NCI-H1092 treated with DMSO at 0.1 percent for 48 hours (cell line): Measurements from ENCODE around the gene NHEJ1.
"Not testable (repeated sequence)": the region's sequence is repeated elsewhere in the genome, so short reads cannot be mapped to it uniquely, and the experiment has no call there.

Source experiments
- DNase-seq: peaks from one replicate; lab custom pipeline; 2025; lab: John Stamatoyannopoulos, UW

NHEJ1 gene, protein sequence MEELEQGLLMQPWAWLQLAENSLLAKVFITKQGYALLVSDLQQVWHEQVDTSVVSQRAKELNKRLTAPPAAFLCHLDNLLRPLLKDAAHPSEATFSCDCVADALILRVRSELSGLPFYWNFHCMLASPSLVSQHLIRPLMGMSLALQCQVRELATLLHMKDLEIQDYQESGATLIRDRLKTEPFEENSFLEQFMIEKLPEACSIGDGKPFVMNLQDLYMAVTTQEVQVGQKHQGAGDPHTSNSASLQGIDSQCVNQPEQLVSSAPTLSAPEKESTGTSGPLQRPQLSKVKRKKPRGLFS

DNA sequence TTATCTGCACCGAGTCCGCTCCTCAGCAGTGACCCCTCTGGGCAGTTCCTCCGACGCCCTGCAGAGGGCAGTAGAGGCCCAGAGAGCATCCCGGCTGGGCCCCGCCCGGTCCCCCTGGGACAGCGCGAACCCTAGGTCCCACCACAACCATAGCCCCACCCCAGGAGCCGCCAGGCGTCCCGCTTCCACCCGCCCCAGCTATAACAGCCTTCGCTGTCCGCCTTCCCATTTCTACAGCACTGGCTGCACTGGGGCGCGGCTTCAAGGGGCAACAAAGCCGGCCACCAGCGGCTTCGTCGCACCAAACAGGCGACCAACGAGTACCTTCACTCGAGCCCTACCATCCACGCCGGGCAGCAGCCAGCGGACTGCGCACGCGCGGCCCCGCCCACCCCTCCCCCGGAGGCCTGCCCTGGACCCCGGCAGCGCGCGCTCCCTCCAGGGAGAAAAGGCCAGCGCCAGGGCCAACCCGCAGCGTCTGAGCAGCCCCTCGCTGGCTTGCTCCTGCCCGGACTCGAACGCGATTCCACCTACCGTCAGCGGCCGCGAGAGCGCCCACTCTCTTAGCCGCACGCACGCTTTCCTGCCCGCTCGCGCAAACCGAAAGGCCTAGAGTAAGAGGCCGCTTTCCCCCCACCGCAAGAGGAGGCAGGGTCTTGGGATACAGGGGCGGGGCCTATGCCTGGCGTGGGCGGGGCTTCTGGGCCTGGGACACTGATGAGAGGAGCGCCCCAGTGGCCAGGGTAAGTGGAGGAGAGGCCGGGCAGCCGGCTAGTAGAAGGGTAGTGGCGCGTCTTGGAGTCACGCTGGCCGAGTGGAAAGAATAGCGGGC is at the start of gene NHEJ1:
TSS of gene NHEJ1 (minus strand) at position 630 of the 832 bp plus-strand sequence. CDS start 2,453 bp downstream, outside the sequence.
- DNase-seq: peak; percentile 88

DNA sequence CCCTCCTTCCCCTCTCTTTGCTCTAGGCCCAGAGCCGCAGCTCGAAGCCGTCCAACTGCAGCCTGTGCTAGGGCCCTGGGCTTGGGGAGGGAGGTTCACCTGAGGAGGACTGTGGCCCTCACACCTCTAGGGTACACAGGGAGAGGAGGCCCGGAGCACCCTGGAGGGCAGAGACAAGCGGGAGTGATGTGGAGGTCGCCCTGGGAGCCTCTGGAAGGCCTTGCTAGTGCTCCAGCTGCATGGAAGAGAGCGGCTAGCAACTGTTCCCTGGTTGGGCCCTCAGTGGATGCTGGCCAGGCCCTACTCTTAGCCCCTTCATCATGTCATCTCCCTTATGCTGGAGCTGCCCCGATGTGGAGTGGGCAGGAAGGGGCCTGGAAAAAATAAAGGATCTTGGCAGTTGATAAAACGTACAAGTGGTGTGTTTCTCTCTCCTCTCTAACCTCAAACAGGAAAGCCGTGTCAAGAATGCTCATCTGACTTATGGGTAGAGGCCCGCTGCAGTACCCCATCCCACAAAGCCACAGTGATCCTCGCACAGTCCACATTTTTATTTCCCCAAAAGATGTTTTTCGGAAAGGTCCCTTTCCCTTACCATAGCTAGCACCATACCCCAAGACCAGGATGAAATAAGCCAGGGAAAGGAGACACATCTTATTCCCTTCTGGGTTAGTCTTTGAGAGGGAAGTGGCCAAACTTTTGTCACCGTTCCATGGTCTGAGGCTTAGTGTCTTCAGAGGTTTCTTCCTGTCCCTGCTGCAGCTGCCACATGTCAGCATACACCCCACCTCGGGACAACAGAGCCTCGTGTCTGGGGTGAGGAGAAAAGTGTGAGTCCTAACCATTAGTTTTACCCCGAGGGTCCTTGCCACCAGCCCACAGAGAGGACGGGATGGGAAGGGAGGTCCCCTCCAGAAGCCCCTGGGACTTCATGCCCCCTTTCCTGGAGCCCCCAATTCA is 48.9 kb upstream of the NHEJ1 start:
- DNase-seq: no peak

DNA sequence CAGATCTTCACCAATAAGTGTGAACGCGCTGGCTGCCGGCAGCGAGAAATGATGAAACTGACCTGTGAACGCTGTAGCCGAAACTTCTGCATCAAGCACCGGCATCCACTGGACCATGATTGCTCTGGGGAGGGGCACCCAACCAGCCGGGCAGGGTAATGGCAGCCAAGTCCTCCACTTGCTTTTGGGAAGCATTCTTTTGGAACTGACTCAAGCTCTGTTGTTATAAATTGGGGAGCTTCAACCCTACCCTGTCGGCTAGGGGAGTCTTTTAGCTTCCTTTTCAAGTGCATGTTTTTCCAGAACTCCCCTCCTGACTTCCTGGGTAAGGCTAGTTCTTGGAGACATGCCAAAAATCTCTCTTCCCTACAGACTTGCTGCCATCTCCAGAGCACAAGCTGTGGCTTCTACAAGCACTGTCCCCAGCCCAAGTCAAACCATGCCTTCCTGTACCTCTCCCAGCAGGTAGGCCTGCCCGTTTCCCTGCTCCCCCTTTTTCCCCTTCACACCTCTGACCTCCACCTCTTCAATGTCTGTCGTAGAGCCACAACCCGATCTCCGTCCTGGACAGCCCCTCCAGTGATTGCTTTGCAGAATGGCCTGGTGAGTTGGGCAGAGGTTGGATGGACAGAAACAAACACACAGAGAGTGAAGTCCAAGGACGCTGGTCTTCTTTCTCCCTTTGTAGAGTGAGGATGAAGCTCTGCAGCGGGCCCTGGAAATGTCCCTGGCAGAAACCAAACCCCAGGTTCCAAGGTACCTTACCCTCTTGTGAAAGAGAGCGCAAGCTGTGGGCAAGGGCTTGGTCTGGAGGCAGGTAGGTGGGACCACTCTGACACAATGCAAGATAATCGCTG is 47.5 kb upstream of the NHEJ1 start:
- DNase-seq: no peak

DNA sequence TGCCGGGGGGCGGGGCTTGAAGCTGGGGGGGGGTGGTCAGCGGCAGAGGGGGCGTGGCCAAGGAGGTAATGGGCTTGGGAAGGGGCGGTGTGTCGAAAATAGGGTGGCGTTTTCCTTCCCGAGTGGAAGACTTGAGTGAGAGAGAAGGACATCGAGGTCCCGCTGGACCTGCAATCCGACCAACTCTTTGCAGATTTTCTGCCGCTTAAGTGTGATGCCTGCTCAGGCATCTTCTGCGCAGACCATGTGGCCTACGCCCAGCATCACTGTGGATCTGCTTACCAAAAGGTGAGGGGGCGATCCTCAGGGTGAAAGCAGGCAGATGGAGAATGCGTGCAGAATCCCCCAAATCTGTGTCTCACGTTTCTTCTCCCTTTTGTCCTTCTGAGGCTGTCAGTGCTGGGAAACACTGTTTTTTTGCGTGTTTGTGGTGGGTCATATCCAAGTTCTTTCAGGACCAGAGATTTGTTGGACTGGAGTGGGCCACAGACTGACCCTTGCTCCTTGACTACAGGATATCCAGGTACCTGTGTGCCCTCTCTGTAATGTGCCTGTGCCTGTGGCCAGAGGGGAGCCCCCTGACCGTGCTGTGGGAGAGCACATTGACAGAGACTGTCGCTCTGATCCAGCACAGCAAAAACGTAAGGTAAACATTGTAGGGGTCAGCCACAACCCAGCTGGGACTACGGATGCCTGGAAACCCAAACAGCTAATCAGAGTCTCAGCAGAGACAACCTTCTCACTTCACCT is 46.7 kb upstream of the NHEJ1 start:
- DNase-seq: no peak

DNA sequence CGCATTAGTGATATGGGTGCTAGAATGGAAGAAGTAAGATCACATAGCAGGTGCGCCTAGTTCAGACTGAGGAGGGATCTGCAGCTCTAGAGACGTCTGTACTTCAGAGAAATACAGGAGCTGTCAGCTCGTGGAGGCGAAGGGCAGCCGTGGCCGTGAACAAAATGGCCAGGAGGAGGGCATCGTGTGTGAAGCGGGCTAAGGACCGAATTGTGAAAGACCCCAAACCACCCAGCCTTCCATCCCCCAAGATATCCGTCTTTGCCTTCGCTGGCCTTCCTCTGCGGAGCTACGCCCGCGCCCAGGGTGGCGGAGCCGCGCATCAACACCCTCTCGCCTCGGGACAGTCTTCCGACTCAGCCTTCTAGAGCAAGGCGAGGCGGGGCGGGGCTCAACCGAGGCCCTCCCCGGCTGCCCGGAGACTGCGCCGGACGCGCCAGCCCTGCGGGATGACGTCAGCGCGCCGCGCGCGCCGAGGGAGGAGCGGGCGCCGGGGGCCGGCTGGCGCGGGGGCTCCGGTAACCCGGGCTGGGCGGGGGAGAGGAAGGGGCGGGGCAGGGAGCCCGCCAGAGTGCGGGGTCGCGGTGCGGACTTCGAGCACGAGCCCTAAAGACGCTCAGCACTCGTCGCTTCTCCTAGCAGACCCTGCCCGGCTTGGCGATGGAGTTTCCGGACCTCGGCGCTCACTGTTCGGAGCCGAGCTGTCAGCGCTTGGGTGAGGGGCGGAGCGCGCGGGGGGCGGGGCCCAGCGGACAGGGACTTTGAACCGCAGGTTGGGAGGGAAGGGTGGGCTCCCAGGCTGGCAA is 45.9 kb upstream of the NHEJ1 start, which contains the start of gene ZFAND2B:
TSS of gene ZFAND2B (plus strand) at position 455 of the 806 bp plus-strand sequence. CDS start at position 661, 206 bp downstream.
- DNase-seq: peak; percentile 80

DNA sequence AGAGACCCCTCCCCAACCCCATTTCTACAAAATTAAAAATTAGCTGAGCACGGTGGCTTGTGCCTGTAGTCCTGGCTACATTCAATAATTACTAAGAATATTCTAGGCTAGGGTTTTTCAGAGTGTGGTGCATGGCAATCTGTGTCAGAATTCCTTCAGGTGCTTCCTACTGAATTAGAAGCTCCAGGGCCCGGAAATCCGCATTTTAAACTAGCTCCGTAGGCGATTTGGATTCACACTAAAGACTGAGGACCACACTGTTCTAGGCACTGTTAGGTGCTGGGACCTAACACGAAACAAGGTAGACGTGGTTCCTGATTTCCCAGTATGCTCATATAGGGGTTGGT is 45.3 kb upstream of the NHEJ1 start:
- DNase-seq: no peak

DNA sequence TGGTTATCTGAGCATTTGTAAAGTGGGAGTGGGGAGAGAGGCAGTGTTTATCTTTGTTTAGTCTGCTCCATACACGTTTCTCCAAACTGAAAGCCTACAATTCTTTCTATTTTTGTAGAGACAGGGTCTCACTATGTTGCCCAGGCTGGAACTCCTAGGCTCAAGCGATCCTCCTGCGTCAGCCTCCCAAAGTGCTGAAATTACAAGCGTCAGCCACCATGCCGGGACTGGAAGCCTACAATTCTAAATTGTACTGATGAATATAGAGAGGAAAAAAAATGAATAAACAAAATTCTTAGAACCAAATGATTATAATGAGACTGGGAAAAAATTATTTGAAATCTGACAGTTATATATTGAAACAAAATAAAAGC is 44.5 kb upstream of the NHEJ1 start:
- DNase-seq: no peak

DNA sequence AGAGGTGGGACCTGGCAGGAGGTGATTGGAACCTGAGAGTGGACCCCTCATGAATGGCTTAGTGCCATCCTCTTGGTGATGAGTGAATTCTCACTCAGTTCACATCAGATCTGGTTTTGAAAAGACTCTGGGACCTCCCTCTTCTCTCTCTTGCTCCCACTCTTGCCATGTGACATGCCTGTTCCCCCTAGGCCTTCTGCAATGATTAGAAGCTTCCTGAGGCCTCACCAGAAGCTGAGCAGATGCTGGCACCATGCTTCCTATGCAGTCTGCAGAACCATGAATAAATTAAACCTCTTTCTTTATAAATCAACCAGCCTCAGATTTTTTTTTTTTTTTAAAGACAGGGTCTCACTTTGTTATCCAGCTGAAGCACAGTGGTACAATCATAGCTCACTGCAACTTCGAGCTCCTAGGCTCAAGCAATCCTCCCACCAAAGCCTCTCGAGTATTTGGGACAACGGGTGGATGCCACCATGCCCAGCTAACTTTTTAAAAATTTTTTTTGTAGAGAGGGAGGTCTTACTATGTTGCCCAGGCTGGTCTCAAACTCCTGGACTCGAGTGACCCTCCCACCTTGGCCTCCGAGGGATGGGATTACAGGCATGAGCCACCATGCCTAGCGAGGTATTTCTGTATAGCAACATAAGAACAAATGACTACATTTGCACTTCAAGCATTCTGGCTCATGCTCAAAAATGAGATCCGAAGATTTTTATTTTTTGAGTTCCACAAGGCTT is 44.0 kb upstream of the NHEJ1 start:
- DNase-seq: no peak

DNA sequence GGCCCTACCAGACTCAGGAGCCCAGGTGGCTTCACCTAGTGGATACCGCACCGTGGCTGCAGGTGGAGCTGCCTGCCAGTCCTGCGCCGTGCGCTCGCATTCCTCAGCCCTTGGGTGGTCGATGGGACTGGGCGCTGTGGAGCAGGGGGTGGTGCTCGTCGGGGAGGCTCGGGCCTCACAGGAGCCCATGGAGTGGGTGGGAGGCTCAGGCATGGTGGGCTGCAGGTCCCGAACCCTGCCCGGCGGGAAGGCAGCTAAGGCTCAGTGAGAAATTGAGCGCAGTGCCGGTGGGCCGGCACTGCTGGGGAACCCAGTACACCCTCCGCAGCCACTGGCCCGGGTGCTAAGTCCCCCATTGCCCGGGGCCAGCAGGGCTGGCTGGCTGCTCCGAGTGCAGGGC is 40.7 kb upstream of the NHEJ1 start:
- not testable (repeated sequence) for DNase-seq

DNA sequence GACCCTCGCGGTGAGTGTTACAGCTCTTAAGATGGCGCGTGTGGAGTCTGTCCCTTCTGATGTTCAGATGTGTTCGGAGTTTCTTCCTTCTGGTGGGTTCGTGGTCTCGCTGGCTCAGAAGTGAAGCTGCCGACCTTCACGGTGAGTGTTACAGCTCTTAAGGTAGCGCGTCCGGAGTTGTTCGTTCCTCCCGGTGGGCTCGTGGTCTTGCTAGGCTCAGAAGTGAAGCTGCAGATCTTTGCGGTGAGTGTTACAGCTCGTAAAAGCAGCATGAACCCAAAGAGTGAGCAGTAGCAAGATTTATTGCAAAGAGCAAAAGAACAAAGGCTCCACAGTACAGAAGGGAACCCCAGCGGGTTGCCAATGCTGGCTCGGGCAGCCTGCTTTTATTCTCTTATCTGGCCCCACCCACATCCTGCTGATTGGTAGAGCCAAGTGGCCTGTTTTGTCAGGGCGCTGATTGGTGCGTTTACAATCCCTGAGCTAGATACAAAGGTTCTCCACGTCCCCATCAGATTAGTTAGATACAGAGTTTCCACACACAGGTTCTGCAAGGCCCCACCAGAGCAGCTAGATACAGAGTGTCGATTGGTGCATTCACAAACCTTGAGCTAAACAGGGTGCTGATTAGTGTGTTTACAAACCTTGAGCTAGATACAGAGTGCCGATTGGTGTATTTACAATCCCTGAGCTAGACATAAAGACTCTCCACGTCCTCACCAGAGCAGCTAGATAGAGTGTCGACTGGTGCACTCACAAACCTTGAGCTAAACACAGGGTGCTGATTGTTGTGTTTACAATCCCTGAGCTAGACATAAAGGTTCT is 40.1 kb upstream of the NHEJ1 start:
- DNase-seq: not testable (repeated sequence)

DNA sequence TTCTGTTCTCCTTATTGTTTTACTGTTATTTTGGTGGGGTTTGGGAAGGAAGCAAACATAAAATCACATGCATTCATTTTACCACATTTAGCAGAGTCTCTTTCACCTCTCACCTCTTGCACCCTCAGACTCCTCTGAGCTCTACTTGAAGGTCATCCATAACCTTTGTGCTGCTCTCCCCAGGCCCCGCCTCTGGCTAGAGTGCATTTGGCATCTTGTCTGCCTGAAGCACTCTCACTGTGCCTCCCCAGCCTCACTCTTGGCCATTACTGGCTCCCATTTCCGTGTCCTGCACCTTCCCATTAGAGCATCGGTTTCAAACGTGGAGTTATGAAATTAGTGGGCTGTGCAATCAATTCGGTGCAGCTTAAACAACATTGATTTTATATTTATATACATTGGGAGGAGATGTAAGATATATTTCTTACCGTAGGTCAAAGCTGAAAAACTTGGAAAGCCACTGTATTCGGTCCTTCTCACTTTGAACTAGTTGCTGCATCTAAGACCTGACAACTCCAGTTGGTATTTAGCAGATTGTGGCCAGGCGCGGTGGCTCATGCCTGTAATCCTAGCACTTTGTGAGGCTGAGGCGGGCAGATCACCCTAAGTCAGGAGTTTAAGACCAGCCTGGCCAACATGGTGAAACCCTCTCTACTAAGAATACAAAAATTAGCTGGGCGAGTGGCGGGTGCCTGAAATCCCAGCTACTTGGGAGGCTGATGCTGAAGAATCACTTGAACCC is 39.0 kb upstream of the NHEJ1 start:
- DNase-seq: no peak

DNA sequence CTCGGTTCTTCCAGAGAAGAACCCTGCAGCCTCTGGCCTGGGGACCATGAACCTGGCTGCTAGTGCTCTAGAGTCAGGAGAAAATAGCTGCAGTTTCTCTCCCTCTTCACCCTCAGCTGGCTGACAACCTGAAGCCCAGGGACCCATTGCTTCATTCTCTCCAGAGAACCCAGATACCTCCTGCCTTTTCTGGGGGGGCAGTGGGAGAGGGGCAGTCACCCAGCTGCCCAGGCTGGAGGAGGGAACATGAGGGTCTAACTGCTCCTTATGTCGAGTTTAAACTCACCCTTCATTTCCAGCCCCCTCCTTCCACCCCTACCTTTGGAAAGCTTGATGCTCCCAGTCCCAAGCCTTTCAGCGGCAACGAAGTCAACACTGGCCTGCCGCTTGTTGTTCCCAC is 38.4 kb upstream of the NHEJ1 start:
- no peak for DNase-seq

DNA sequence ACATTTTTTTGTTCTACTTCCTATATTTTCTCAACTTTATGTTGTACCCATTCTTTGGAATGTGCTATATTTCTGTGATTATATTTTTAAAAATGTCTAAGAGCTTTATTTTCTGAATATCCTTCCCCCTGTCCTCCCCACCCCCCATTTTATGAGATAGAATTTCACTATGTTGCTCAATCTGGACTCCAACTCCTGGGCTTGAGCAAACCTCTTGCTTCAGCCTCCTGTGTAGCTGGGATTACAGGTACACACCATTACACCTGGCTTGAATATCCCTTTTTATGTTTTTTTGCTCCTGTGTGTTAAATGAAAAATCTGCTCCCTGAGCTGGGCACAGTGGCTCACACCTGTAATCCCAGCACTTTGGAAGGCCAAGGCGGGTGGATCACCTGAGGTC is 36.8 kb upstream of the NHEJ1 start:
- DNase-seq: no peak

DNA sequence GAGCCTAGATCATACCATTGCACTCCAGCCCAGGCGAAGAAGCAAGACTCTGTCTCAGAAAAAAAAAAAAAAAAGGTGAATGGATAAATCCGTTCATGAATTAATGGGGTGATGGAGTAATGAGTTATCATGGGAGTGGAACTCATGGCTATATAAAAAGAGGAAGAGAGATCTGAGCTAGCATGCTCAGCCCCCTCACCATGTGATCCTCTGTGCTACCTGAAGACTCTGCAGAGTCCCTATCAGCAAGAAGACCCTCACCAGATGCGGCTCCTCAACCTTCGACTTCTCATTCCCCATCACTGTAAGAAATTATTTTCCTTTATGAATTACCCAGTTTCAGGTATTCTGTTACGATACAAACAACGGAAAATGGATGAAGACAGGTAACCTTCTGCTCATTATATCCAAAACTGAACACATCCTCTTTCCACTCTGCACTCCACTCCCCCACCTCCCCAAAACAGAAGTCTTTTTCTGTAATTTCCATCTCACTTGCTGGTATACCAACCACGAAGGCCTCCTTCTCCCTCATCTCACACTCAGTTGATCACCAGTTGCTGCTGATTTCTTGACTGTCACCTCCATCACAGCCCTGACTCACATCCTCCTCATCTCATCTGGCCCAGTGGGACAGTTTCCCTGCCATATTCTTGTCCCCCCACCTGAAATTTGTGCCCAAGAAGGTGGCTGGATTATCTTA is 26.3 kb upstream of the NHEJ1 start:
- no peak for DNase-seq

DNA sequence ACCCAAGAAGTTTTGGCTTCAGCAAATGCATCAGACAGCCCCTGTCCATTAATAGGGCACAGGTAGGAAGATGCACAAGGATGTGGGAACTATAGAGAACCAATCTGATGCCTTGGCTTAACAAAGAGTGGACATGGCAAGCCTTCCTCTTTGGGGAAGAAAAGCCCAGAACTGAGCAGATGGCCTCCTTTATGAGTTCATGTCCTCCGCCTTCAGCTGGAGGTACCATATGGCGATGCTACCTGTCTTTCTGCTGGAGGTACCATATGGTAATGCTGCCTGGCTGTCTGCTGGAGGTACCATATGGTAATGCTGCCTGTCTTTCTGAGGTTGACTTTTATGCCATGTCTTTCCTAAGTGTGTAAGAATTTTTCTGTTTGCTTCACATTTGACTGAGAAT is 23.5 kb upstream of the NHEJ1 start:
- DNase-seq: no peak

DNA sequence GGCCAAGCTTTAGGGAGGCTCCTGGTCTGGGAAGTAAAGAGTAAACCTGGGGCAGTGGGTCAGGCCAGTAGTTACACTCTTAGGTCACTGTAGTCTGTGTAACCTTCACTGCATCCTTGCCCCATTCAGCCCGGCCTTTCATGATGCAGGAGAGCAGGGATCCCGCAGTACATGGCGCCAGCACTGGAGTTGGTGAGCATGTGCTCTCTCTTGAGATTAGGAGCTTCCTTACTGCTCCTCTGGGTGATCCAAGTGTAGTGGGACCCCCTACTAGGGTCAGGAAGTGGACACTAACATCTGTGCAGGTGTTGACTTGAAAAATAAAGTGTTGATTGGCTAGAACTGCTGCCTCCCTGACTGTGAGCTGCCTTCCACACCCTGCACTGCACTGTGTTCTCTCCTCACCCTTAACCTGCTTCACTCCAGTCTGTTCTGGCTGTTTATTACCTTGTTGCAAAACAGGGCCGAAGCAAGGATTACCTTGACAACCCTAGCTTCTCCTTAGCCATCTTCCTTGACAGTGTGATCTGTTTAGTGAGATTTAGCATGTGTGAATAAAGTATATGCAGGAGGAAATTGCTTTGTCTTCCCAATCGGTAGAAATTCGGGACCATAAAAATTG is 22.6 kb upstream of the NHEJ1 start:
- no peak for DNase-seq
